ENCODE data around the gene ARMH3. TPM values are rescaled to one million over a fixed set of nuclear protein-coding genes. Genes with fewer than 3 reads are reported as not detected.

The ARMH3 gene
- total and polyA plus RNA-seq, 4 donors: 14.7 to 23.7 (median 20.6) TPM

DNA sequence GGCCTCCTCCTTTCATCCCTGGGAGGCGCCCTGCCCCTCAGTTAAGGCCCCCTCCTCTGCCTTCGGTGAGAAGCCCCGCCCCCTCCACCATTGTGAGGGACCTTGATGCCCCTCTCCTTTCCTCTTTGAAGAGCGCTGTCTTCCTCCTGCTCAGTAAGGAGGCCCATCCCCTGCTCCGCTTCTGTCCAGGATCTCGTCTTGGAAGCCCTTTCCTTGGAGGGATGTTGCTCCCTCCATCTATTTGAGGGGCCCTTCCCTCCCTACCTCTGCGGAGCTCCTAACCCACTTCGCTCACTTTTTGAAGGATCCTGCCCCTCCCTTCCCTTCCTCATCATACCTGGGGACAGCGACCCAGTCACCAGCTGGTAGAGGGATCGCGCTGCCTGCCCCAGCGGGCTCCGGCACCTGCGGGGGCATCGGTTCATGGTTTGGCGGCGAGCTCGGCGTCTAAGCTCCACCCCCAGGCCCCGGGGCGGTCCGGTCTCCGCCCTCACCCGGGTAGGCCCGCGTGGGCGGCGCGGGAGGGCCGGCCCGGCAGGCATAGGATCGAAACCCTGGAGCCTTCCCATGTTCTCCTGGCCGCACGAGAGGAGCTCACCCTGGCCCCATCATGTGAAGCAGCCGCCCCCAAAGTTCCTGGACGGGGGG, 216.4 kb downstream of the ARMH3 start:
- no peak overlapping the region for H3K4me3 ChIP-seq
- no peaks in the 10 kb centered on the region for H3K9me3 ChIP-seq (ENCODE audit: control insufficient read depth in 4 of 4, insufficient read depth in 3 of 4, low read length in 3 of 4)
- H3K27ac ChIP-seq (ENCODE audit: low read depth in 1 of 2, low read length in 1 of 2): no peak overlapping the region
- ATAC-seq (ENCODE audit: insufficient read depth, low FRiP score): peak; percentile 64
- TF ChIP-seq, protein P1, sequence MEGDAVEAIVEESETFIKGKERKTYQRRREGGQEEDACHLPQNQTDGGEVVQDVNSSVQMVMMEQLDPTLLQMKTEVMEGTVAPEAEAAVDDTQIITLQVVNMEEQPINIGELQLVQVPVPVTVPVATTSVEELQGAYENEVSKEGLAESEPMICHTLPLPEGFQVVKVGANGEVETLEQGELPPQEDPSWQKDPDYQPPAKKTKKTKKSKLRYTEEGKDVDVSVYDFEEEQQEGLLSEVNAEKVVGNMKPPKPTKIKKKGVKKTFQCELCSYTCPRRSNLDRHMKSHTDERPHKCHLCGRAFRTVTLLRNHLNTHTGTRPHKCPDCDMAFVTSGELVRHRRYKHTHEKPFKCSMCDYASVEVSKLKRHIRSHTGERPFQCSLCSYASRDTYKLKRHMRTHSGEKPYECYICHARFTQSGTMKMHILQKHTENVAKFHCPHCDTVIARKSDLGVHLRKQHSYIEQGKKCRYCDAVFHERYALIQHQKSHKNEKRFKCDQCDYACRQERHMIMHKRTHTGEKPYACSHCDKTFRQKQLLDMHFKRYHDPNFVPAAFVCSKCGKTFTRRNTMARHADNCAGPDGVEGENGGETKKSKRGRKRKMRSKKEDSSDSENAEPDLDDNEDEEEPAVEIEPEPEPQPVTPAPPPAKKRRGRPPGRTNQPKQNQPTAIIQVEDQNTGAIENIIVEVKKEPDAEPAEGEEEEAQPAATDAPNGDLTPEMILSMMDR (IDR thresholded peaks at IDR 0.05; ENCODE audit: control extremely low read depth, extremely low read depth): no peak
- H3K27me3 ChIP-seq (ENCODE audit: control insufficient read depth in 3 of 3, insufficient read depth in 3 of 3, low read length in 2 of 3): peaks cover 0 to 2% (median 0%) of the 10 kb centered on the region in 3 donors
- no peak for DNase-seq
- H3K9ac ChIP-seq (ENCODE audit: insufficient read depth in 1 of 2, low read length in 2 of 2): no peak overlapping the region
- peaks cover 0 to 14% (median 3%) of the 10 kb centered on the region in 5 donors for H3K4me1 ChIP-seq (ENCODE audit: control insufficient read depth in 5 of 5, insufficient read depth in 5 of 5, low read length in 5 of 5)
- H3K36me3 ChIP-seq (ENCODE audit: control insufficient read depth in 4 of 4, insufficient read depth in 4 of 4, low read length in 4 of 4): no peaks in the 10 kb centered on the region
- WGBS, 2 donors: 13 to 17% methylated on average over 32 to 36 of the region's 36 CpGs

DNA sequence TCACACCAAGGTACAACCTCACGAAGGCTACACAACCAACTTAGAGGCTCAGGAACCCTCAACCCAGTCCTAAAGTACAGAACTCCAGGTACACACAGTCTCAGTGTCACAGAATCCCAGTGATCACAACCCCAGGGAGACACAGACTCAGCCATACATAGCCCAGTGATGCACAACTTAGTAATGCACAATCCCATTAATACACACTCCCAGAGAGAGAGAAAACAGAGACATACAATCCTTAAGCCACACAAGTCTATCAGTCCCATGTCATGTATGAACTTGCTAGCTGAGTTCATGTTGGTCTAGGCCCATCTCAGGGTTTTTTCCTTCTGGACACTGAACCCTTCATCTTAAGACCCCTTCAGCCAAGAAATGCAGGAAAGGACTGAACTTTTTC, 217.0 kb downstream of the ARMH3 start:
- ATAC-seq (ENCODE audit: insufficient read depth, low FRiP score): no peak

DNA sequence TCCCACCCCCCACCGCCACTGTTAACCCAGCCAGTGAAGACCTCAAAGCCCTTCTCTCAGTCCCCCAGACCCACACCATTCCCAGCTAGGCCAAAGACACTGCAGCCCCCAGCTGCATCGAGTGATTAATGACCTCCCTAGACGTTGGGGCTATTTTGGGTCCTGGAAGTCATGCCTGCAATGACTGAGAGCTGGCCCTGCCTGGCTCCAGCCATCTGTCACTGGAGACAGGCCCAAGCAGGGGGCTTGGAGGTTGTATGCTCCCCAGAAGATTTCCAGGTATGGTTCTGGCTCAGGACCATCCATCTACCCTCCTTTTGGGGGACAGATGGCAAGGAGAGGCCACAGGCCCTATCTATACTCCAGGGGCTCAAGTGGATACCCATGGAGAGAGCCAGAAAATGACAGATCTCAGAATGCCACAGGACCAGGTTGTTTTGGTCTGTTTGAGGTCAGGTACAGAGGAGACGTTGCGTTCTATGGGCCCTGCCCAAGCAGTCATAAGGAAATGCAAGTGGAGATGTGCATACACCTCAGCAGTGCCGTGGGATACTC, 217.5 kb downstream of the ARMH3 start:
- H3K27me3 ChIP-seq (ENCODE audit: control insufficient read depth in 3 of 3, insufficient read depth in 3 of 3, low read length in 2 of 3): peaks cover 0 to 2% (median 0%) of the 10 kb centered on the region in 3 donors
- H3K27ac ChIP-seq (ENCODE audit: low read depth in 1 of 2, low read length in 1 of 2): no peak overlapping the region
- no peaks in the 10 kb centered on the region for H3K36me3 ChIP-seq (ENCODE audit: control insufficient read depth in 4 of 4, insufficient read depth in 4 of 4, low read length in 4 of 4)
- ATAC-seq (ENCODE audit: insufficient read depth, low FRiP score) (no peak), DNase-seq (no peak)
- H3K4me3 ChIP-seq: no peak overlapping the region
- H3K9me3 ChIP-seq (ENCODE audit: control insufficient read depth in 4 of 4, insufficient read depth in 3 of 4, low read length in 3 of 4): no peaks in the 10 kb centered on the region
- no peak overlapping the region for H3K9ac ChIP-seq (ENCODE audit: insufficient read depth in 1 of 2, low read length in 2 of 2)
- TF ChIP-seq, protein P1 (IDR thresholded peaks at IDR 0.05; ENCODE audit: control extremely low read depth, extremely low read depth): no peak
- peaks cover 0 to 14% (median 3%) of the 10 kb centered on the region in 5 donors for H3K4me1 ChIP-seq (ENCODE audit: control insufficient read depth in 5 of 5, insufficient read depth in 5 of 5, low read length in 5 of 5)
- WGBS, 2 donors: 80 to 86% methylated on average over 6 of the region's 6 CpGs

More for the DNA sequence above, 217.0 kb downstream of the ARMH3 start:
- no peak for DNase-seq
- TF ChIP-seq, protein P1 (IDR thresholded peaks at IDR 0.05; ENCODE audit: control extremely low read depth, extremely low read depth): no peak
- peaks cover 0 to 14% (median 3%) of the 10 kb centered on the region in 5 donors for H3K4me1 ChIP-seq (ENCODE audit: control insufficient read depth in 5 of 5, insufficient read depth in 5 of 5, low read length in 5 of 5)
- H3K4me3 ChIP-seq: no peak overlapping the region
- no peak overlapping the region for H3K9ac ChIP-seq (ENCODE audit: insufficient read depth in 1 of 2, low read length in 2 of 2)
- H3K27ac ChIP-seq (ENCODE audit: low read depth in 1 of 2, low read length in 1 of 2): no peak overlapping the region
- WGBS, 2 donors: 86 to 98% methylated on average over 1 of the region's 1 CpG
- H3K36me3 ChIP-seq (ENCODE audit: control insufficient read depth in 4 of 4, insufficient read depth in 4 of 4, low read length in 4 of 4): no peaks in the 10 kb centered on the region
- peaks cover 0 to 2% (median 0%) of the 10 kb centered on the region in 3 donors for H3K27me3 ChIP-seq (ENCODE audit: control insufficient read depth in 3 of 3, insufficient read depth in 3 of 3, low read length in 2 of 3)
- no peaks in the 10 kb centered on the region for H3K9me3 ChIP-seq (ENCODE audit: control insufficient read depth in 4 of 4, insufficient read depth in 3 of 4, low read length in 3 of 4)

Data from lung (tissue), 12 donors.